NCI-H1092 treated with DMSO at 0.1 percent for 48 hours (cell line): ENCODE measurements around the gene B3GALT6.
"Not testable (repeated sequence)": the region's sequence is repeated elsewhere in the genome, so short reads cannot be mapped to it uniquely, and the experiment has no call there.

Experiments used
- DNase-seq: peaks from one replicate; lab custom pipeline; 2025; lab: John Stamatoyannopoulos, UW

B3GALT6 gene

GRCh38 chr1:1232208-1232795, at the start of gene B3GALT6:
B3GALT6 (plus strand) TSS chr1:1232237; CDS start chr1:1232279, 42 bp downstream.
- no peak for DNase-seq

GRCh38 chr1:1182491-1183220, 49.4 kb upstream of the B3GALT6 start:
- DNase-seq: no peak

- DNase-seq: no peak
These were observed 48.8 kb upstream of the B3GALT6 start for GRCh38 chr1:1183221-1183747.

GRCh38 chr1:1183833-1184775, 47.9 kb upstream of the B3GALT6 start:
- no peak for DNase-seq

GRCh38 chr1:1185101-1185765, 46.8 kb upstream of the B3GALT6 start:
- no peak for DNase-seq

- DNase-seq: no peak
These were observed 44.1 kb upstream of the B3GALT6 start for GRCh38 chr1:1187938-1188337.

GRCh38 chr1:1189111-1189510, 42.9 kb upstream of the B3GALT6 start:
- no peak for DNase-seq

- no peak for DNase-seq
These were observed 40.3 kb upstream of the B3GALT6 start for GRCh38 chr1:1191734-1192133.

- no peak for DNase-seq
These were observed 37.3 kb upstream of the B3GALT6 start for GRCh38 chr1:1194723-1195122.

- DNase-seq: not testable (repeated sequence)
These were observed 36.3 kb upstream of the B3GALT6 start for GRCh38 chr1:1195726-1196125.

- no peak for DNase-seq
These were observed 35.4 kb upstream of the B3GALT6 start for GRCh38 chr1:1196431-1197187.

GRCh38 chr1:1197188-1197500, 34.9 kb upstream of the B3GALT6 start:
- no peak for DNase-seq

- DNase-seq: no peak
These were observed 34.2 kb upstream of the B3GALT6 start for GRCh38 chr1:1197551-1198422.

- no peak for DNase-seq
These were observed 33.5 kb upstream of the B3GALT6 start for GRCh38 chr1:1198423-1199140.

GRCh38 chr1:1199141-1199960, 32.7 kb upstream of the B3GALT6 start:
- no peak for DNase-seq

GRCh38 chr1:1199961-1200875, 31.8 kb upstream of the B3GALT6 start:
- no peak for DNase-seq
